ENCODE results near the gene IL5RA.

- TF ChIP-seq POLR2A (IDR thresholded peaks at IDR 0.05; ENCODE audit: low read depth, low read length) (no peak), TAF1 (IDR thresholded peaks at IDR 0.05; ENCODE audit: borderline replicate concordance, low read depth, low read length) (no peak)
Observed at GRCh38 chr3:3089017-3089416, 21.2 kb downstream of the IL5RA start.
